ENCODE results near the gene MDP1.
"Not testable (repeated sequence)": the region's sequence is repeated elsewhere in the genome, so short reads cannot be mapped to it uniquely, and the experiment has no call there.

DNA sequence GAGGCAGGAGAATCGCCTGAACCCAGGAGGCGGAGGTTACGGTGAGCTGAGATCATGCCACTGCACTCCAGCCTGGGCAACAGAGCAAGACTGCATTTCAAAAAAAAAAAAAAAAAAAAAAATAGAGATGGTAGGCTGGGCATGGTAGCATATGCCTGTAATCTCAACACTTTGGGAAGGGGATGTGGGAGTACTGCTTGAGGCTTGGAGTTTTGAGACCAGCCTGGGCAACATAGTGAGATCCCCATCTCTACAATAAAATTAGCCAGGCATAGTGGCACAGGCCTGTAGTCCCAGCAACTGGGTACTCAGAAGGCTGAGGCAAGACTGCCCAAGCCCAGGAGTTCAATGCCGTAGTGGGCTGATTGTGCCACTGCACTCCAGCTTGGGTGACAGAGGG is 7.1 kb upstream of the MDP1 start:
- TF ChIP-seq POLR2A (IDR thresholded peaks at IDR 0.05; ENCODE audit: low read length); GATA1 (IDR thresholded peaks at IDR 0.05; ENCODE audit: low read depth, low read length): not testable (repeated sequence)

Data from erythroblast (primary cell).